ENCODE measurements around the gene PRKAG1. TPM values are rescaled to one million over a fixed set of nuclear protein-coding genes. Genes with fewer than 3 reads are reported as not detected.

The PRKAG1 gene
- polyA plus RNA-seq, 1 donor from 2014 or later, result 71.0 TPM

DNA sequence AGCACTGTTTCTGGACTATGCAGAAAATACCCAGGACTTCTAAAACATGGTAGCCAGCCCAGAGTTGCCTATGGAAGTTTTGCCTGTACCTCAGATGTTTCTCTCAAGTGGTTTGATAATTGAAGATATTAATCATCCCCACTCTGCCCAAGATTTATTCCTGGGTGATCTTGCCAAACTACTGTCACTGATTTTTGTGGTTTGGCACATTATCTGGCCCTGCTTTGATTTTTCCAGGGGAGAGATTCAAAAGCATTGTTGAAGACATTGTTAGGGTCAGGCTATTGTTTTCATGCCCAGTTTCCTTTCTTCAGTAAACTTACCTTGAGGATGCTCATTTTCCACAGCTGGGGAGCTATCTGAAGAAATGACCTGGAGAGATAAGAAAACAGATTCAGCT lies 5.8 kb downstream of the PRKAG1 start:
- H3K9me2 ChIP-seq (ENCODE audit: insufficient read depth, low read length), result no peaks in the 10 kb centered on the region
- TF ChIP-seq POLR2AphosphoS5 (IDR thresholded peaks at IDR 0.05) (no peak), RAD21 (conservative IDR thresholded peaks at IDR 0.05) (no peak), TAF1 (IDR thresholded peaks at IDR 0.05; ENCODE audit: low read depth) (no peak), EZH2 (IDR thresholded peaks at IDR 0.05; ENCODE audit: borderline replicate concordance, insufficient read depth, low read length, poor library complexity, severe bottlenecking) (no peak), MXI1 (conservative IDR thresholded peaks at IDR 0.05; ENCODE audit: poor library complexity, severe bottlenecking) (no peak), EP300 (conservative IDR thresholded peaks at IDR 0.05; ENCODE audit: poor library complexity, severe bottlenecking) (no peak), SMC3 (conservative IDR thresholded peaks at IDR 0.05; ENCODE audit: poor library complexity) (no peak)
- TF ChIP-seq, protein P1, sequence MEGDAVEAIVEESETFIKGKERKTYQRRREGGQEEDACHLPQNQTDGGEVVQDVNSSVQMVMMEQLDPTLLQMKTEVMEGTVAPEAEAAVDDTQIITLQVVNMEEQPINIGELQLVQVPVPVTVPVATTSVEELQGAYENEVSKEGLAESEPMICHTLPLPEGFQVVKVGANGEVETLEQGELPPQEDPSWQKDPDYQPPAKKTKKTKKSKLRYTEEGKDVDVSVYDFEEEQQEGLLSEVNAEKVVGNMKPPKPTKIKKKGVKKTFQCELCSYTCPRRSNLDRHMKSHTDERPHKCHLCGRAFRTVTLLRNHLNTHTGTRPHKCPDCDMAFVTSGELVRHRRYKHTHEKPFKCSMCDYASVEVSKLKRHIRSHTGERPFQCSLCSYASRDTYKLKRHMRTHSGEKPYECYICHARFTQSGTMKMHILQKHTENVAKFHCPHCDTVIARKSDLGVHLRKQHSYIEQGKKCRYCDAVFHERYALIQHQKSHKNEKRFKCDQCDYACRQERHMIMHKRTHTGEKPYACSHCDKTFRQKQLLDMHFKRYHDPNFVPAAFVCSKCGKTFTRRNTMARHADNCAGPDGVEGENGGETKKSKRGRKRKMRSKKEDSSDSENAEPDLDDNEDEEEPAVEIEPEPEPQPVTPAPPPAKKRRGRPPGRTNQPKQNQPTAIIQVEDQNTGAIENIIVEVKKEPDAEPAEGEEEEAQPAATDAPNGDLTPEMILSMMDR (IDR thresholded peaks at IDR 0.05; ENCODE audit: poor library complexity, severe bottlenecking), result no peak
- H3K27me3 ChIP-seq (ENCODE audit: insufficient read depth, low read depth, low read length), result no peaks in the 10 kb centered on the region
- H3K79me2 ChIP-seq (replicated peaks; ENCODE audit: insufficient read depth, low read length), result no peaks in the 10 kb centered on the region
- H3K9ac ChIP-seq (ENCODE audit: low read length), result no peak overlapping the region
- no peak overlapping the region for H3K4me2 ChIP-seq (ENCODE audit: low read length)
- no peaks in the 10 kb centered on the region for H3K36me3 ChIP-seq (ENCODE audit: insufficient read depth, low read length)
- no peaks in the 10 kb centered on the region for H4K20me1 ChIP-seq (ENCODE audit: insufficient read depth)
- H3F3A ChIP-seq (ENCODE audit: insufficient read depth, low read length, poor library complexity, severe bottlenecking), result peaks cover 3% of the 10 kb centered on the region
- no peaks in the 10 kb centered on the region for H3K9me3 ChIP-seq (ENCODE audit: low read length)
- H2AFZ ChIP-seq (ENCODE audit: low read depth, low read length), result no peak overlapping the region
- H3K27ac ChIP-seq (ENCODE audit: low read length), result no peak overlapping the region
- H3K4me3 ChIP-seq (ENCODE audit: low read length), result no peak overlapping the region

DNA sequence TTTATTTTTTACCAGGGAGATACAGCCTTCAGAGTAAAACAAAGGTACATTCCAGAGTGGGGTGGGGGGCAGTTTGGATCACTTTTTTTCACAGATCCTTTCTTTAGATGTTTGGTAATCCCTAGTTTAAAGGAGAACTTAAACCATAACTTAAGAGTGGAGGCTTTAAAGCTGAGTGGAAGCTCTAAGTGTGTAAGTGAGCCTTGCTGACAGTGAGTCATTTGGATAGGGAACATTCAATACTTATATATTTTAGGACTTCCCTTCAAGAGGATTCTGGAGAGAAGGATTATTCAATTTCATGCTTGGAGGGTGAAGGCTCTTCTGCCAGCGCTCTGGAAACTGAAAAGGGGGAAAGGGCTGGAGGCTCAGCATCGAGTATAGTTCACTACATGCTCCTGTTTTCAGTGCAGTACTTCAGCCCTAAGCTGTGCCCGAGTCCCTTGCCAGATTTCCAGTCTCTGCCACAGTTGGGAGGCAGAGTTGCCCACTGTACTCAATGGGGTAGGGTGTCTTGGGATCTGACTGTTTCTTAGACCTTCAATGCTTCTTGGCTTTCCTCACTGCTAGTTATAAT lies 8.4 kb downstream of the PRKAG1 start:
- H3K36me3 ChIP-seq (ENCODE audit: insufficient read depth, low read length), result no peaks in the 10 kb centered on the region
- H4K20me1 ChIP-seq (ENCODE audit: insufficient read depth), result no peaks in the 10 kb centered on the region
- TF ChIP-seq, protein P1 (IDR thresholded peaks at IDR 0.05; ENCODE audit: poor library complexity, severe bottlenecking), result no peak
- TF ChIP-seq EP300 (conservative IDR thresholded peaks at IDR 0.05; ENCODE audit: poor library complexity, severe bottlenecking) (no peak), MXI1 (conservative IDR thresholded peaks at IDR 0.05; ENCODE audit: poor library complexity, severe bottlenecking) (no peak), POLR2AphosphoS5 (IDR thresholded peaks at IDR 0.05) (no peak), EZH2 (IDR thresholded peaks at IDR 0.05; ENCODE audit: borderline replicate concordance, insufficient read depth, low read length, poor library complexity, severe bottlenecking) (no peak), RAD21 (conservative IDR thresholded peaks at IDR 0.05) (no peak), SMC3 (conservative IDR thresholded peaks at IDR 0.05; ENCODE audit: poor library complexity) (no peak), TAF1 (IDR thresholded peaks at IDR 0.05; ENCODE audit: low read depth) (no peak)
- TF ChIP-seq, protein P2, sequence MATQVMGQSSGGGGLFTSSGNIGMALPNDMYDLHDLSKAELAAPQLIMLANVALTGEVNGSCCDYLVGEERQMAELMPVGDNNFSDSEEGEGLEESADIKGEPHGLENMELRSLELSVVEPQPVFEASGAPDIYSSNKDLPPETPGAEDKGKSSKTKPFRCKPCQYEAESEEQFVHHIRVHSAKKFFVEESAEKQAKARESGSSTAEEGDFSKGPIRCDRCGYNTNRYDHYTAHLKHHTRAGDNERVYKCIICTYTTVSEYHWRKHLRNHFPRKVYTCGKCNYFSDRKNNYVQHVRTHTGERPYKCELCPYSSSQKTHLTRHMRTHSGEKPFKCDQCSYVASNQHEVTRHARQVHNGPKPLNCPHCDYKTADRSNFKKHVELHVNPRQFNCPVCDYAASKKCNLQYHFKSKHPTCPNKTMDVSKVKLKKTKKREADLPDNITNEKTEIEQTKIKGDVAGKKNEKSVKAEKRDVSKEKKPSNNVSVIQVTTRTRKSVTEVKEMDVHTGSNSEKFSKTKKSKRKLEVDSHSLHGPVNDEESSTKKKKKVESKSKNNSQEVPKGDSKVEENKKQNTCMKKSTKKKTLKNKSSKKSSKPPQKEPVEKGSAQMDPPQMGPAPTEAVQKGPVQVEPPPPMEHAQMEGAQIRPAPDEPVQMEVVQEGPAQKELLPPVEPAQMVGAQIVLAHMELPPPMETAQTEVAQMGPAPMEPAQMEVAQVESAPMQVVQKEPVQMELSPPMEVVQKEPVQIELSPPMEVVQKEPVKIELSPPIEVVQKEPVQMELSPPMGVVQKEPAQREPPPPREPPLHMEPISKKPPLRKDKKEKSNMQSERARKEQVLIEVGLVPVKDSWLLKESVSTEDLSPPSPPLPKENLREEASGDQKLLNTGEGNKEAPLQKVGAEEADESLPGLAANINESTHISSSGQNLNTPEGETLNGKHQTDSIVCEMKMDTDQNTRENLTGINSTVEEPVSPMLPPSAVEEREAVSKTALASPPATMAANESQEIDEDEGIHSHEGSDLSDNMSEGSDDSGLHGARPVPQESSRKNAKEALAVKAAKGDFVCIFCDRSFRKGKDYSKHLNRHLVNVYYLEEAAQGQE (IDR thresholded peaks at IDR 0.05; ENCODE audit: borderline replicate concordance), result no peak
- no peak overlapping the region for H3K27ac ChIP-seq (ENCODE audit: low read length)
- H3K27me3 ChIP-seq (ENCODE audit: insufficient read depth, low read depth, low read length), result no peaks in the 10 kb centered on the region
- no peaks in the 10 kb centered on the region for H3K9me3 ChIP-seq (ENCODE audit: low read length)
- no peaks in the 10 kb centered on the region for H3K79me2 ChIP-seq (replicated peaks; ENCODE audit: insufficient read depth, low read length)
- no peaks in the 10 kb centered on the region for H3K9me2 ChIP-seq (ENCODE audit: insufficient read depth, low read length)
- H3K9ac ChIP-seq (ENCODE audit: low read length), result no peak overlapping the region
- H3K4me3 ChIP-seq (ENCODE audit: low read length), result no peak overlapping the region
- no peak overlapping the region for H2AFZ ChIP-seq (ENCODE audit: low read depth, low read length)
- no peaks in the 10 kb centered on the region for H3F3A ChIP-seq (ENCODE audit: insufficient read depth, low read length, poor library complexity, severe bottlenecking)
- no peak overlapping the region for H3K4me2 ChIP-seq (ENCODE audit: low read length)
